ENCODE data around the gene ZNF280B. TPM values are rescaled to one million over a fixed set of nuclear protein-coding genes. Genes with fewer than 3 reads are reported as not detected.
"Not testable (repeated sequence)": the region's sequence is repeated elsewhere in the genome, so short reads cannot be mapped to it uniquely, and the experiment has no call there.

ZNF280B gene
- total RNA-seq, 1 experiment from 2014 or later = 4.6 TPM

DNA sequence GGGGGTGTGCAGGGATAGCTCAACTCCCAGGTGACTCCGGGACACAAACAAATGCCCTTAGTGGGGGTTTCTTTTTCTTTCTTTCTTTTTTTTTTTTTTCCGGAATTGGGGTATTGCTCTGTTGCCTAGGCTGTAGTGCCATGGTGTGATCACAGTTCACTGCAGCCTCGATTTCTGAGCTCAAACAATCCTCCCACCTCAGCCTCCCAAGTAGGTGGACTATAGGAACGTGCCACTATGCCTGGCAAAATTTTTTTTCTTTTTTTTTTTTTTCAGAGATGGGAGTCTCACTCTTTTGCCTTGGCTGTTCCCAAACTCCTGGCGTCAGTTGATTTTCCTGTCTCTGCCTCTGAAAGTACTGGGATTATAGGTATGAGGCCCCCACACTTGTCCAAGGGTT, 25.3 kb upstream of the ZNF280B start:
- Mint-ChIP-seq H3K36me3 (ENCODE audit: insufficient read depth, unreplicated experiment) (no peaks in the 10 kb centered on the region), H3K27me3 (ENCODE audit: unreplicated experiment) (peaks cover 36% of the 10 kb centered on the region), H3K9me3 (ENCODE audit: low read depth, unreplicated experiment) (no peaks in the 10 kb centered on the region), H3K4me1 (ENCODE audit: low read depth, unreplicated experiment) (no peaks in the 10 kb centered on the region), H3K27ac (ENCODE audit: unreplicated experiment) (no peak overlapping the region), H3K4me3 (ENCODE audit: low read depth, unreplicated experiment) (no peak overlapping the region)
- no peak for TF ChIP-seq CTCF (IDR thresholded peaks at IDR 0.05; ENCODE audit: unreplicated experiment)
- BruUV-seq (replicated peaks) = no TSS peak
- no peak for DNase-seq
- CTCF ChIA-PET = interaction anchor here (0.5 kb wide), 1 partner anchor 38 kb away, joined by 4 read pairs; no protein-coding TSS in a partner anchor
- intact Hi-C loops (cut with micrococcal nuclease; ENCODE audit: unreplicated experiment) = no loop called here

GRCh38 chr22:22533417-22533816, 24.9 kb upstream of the ZNF280B start:
- CTCF ChIA-PET = interaction anchor here (0.5 kb wide), 1 partner anchor 38 kb away, joined by 4 read pairs; no protein-coding TSS in a partner anchor
- Mint-ChIP-seq H3K4me1 (ENCODE audit: low read depth, unreplicated experiment) (no peaks in the 10 kb centered on the region), H3K27me3 (ENCODE audit: unreplicated experiment) (peaks cover 40% of the 10 kb centered on the region)

GRCh38 chr22:22532547-22533071, 24.1 kb upstream of the ZNF280B start:
- H3K4me1 Mint-ChIP-seq (ENCODE audit: low read depth, unreplicated experiment); H3K4me3 Mint-ChIP-seq (ENCODE audit: low read depth, unreplicated experiment); H3K27ac Mint-ChIP-seq (ENCODE audit: unreplicated experiment); DNase-seq; H3K36me3 Mint-ChIP-seq (ENCODE audit: insufficient read depth, unreplicated experiment); BruUV-seq (replicated peaks); intact Hi-C loops (cut with micrococcal nuclease; ENCODE audit: unreplicated experiment); H3K9me3 Mint-ChIP-seq (ENCODE audit: low read depth, unreplicated experiment): not testable (repeated sequence)
- peaks cover 48% of the 10 kb centered on the region for H3K27me3 Mint-ChIP-seq (ENCODE audit: unreplicated experiment)
- CTCF ChIA-PET = interaction anchor here (0.6 to 1.1 kb wide), 2 partner anchors 13 to 224 kb away, joined by 3 to 4 read pairs; no protein-coding TSS in a partner anchor

More at GRCh38 chr22:22533417-22533816, 24.9 kb upstream of the ZNF280B start:
- Mint-ChIP-seq H3K27ac (ENCODE audit: unreplicated experiment) (no peak overlapping the region), H3K36me3 (ENCODE audit: insufficient read depth, unreplicated experiment) (no peaks in the 10 kb centered on the region), H3K9me3 (ENCODE audit: low read depth, unreplicated experiment) (no peaks in the 10 kb centered on the region), H3K4me3 (ENCODE audit: low read depth, unreplicated experiment) (no peak overlapping the region)
- intact Hi-C loops (cut with micrococcal nuclease; ENCODE audit: unreplicated experiment) = no loop called here
- no peak for DNase-seq
- no peak for TF ChIP-seq CTCF (IDR thresholded peaks at IDR 0.05; ENCODE audit: unreplicated experiment)
- no TSS peak for BruUV-seq (replicated peaks)

- intact Hi-C loops (cut with micrococcal nuclease; ENCODE audit: unreplicated experiment) = no loop called here
- DNase-seq = no peak
- CTCF ChIA-PET = interaction anchor here (0.6 to 1.1 kb wide), 3 partner anchors 14 to 225 kb away, joined by 3 to 4 read pairs (median 4); no protein-coding TSS in a partner anchor
- Mint-ChIP-seq H3K9me3 (ENCODE audit: low read depth, unreplicated experiment) (no peaks in the 10 kb centered on the region), H3K4me3 (ENCODE audit: low read depth, unreplicated experiment) (no peak overlapping the region), H3K36me3 (ENCODE audit: insufficient read depth, unreplicated experiment) (no peaks in the 10 kb centered on the region), H3K27ac (ENCODE audit: unreplicated experiment) (no peak overlapping the region), H3K27me3 (ENCODE audit: unreplicated experiment) (peaks cover 45% of the 10 kb centered on the region), H3K4me1 (ENCODE audit: low read depth, unreplicated experiment) (no peaks in the 10 kb centered on the region)
- TF ChIP-seq CTCF (IDR thresholded peaks at IDR 0.05; ENCODE audit: unreplicated experiment) = no peak
- BruUV-seq (replicated peaks) = no TSS peak
Measured at GRCh38 chr22:22531770-22532546, 23.4 kb upstream of the ZNF280B start.

- no peaks in the 10 kb centered on the region for H3K36me3 Mint-ChIP-seq (ENCODE audit: insufficient read depth, unreplicated experiment)
- H3K4me1 Mint-ChIP-seq (ENCODE audit: low read depth, unreplicated experiment) = no peaks in the 10 kb centered on the region
- no TSS peak for BruUV-seq (replicated peaks)
- H3K4me3 Mint-ChIP-seq (ENCODE audit: low read depth, unreplicated experiment) = no peak overlapping the region
- no peak for TF ChIP-seq CTCF (IDR thresholded peaks at IDR 0.05; ENCODE audit: unreplicated experiment)
- no peak overlapping the region for H3K27ac Mint-ChIP-seq (ENCODE audit: unreplicated experiment)
- no peak for DNase-seq
- no peaks in the 10 kb centered on the region for H3K9me3 Mint-ChIP-seq (ENCODE audit: low read depth, unreplicated experiment)
- CTCF ChIA-PET = no interaction called here
- H3K27me3 Mint-ChIP-seq (ENCODE audit: unreplicated experiment) = peaks cover 48% of the 10 kb centered on the region
- intact Hi-C loops (cut with micrococcal nuclease; ENCODE audit: unreplicated experiment) = no loop called here
Measured at GRCh38 chr22:22528780-22529179, 20.2 kb upstream of the ZNF280B start.

Measured in Calu3 (cell line).